ENCODE measurements around the gene QRFP. TPM values are rescaled to one million over a fixed set of nuclear protein-coding genes. Genes with fewer than 3 reads are reported as not detected.

QRFP gene
- polyA plus RNA-seq, 3 donors = 0.18 to 0.60 (median 0.21) TPM

DNA sequence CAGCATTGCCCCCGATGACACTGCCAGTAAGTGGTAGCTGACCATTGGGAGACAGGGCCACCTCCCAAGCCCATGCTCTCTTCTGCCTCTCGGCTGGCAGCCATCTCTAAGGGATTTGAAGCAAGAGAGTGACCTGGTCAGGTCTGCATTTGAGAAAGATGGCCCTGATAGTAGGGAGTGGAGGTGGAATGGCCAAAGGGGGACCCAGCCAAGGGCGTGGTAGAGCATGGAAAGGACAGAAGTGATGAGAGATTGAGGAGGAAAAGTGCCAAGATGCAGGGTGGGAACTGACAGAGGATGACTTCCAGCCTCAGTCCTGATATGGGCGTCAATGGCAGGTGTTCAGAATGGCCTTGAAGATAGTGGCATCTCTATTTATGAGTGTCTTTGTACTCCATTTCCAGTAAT lies 52.6 kb downstream of the QRFP start:
- Histone ChIP-seq H2AFZ (ENCODE audit: insufficient read depth, low read depth, low read length, poor library complexity, severe bottlenecking) (no peak overlapping the region), H3K9me3 (replicated peaks in 1 of 2; ENCODE audit: control insufficient read depth in 1 of 2, insufficient read depth in 1 of 2, low read length in 2 of 2) (no peaks in the 10 kb centered on the region), H3K36me3 (replicated peaks in 1 of 2; ENCODE audit: control insufficient read depth in 1 of 2, insufficient read depth in 2 of 2, low read length in 2 of 2) (no peaks in the 10 kb centered on the region), H3K4me3 (replicated peaks in 1 of 3; ENCODE audit: low read depth in 2 of 3, low read length in 3 of 3) (no peak overlapping the region), H3K27ac (ENCODE audit: low read depth in 1 of 2, low read length in 2 of 2) (no peak overlapping the region), H4K20me1 (ENCODE audit: insufficient read depth, low read length) (peaks cover 52% of the 10 kb centered on the region), H3K79me2 (ENCODE audit: insufficient read depth, low read length) (peaks cover 81% of the 10 kb centered on the region), H3K9ac (ENCODE audit: insufficient read depth, low read length, poor library complexity, severe bottlenecking) (no peak overlapping the region), H3K4me2 (replicated peaks; ENCODE audit: extremely low read depth, low read length, poor library complexity, severe bottlenecking) (no peak overlapping the region), H3K4me1 (ENCODE audit: control insufficient read depth in 1 of 2, insufficient read depth in 2 of 2, low read length in 2 of 2) (peaks cover 0 to 4% of the 10 kb centered on the region in 2 donors), H3K27me3 (ENCODE audit: control insufficient read depth in 2 of 2, insufficient read depth in 2 of 2, low read length in 2 of 2) (no peaks in the 10 kb centered on the region)
- Mint-ChIP-seq H3K27me3 (ENCODE audit: low read depth in 3 of 3) (peaks cover 0 to 1% (median 1%) of the 10 kb centered on the region in 3 donors), H3K4me1 (peaks cover 35% of the 10 kb centered on the region), H3K4me3 (no peak overlapping the region), H3K9me3 (peaks cover 0 to 3% (median 0%) of the 10 kb centered on the region in 7 donors), H3K27ac (no peak overlapping the region), H3K36me3 (no peaks in the 10 kb centered on the region)
- TF ChIP-seq CTCF (IDR thresholded peaks at IDR 0.05) = no peak
- 100% methylated on average over 3 of the region's 4 CpGs for WGBS (ENCODE audit: insufficient coverage)
- intact Hi-C loops (cut with micrococcal nuclease) = no loop called here
- no peak for DNase-seq

- peaks cover 39% of the 10 kb centered on the region for H3K4me1 Mint-ChIP-seq
Observed at GRCh38 chr9:130843049-130843908, 53.3 kb downstream of the QRFP start.

More at GRCh38 chr9:130843049-130843908, 53.3 kb downstream of the QRFP start:
- H3K9me3 Mint-ChIP-seq = peaks cover 0 to 3% (median 0%) of the 10 kb centered on the region in 7 donors
- DNase-seq = no peak
- 93% methylated on average over 9 of the region's 9 CpGs for WGBS (ENCODE audit: insufficient coverage)
- Histone ChIP-seq H3K4me1 (ENCODE audit: control insufficient read depth in 1 of 2, insufficient read depth in 2 of 2, low read length in 2 of 2) (peaks cover 0 to 4% of the 10 kb centered on the region in 2 donors), H4K20me1 (ENCODE audit: insufficient read depth, low read length) (peaks cover 60% of the 10 kb centered on the region), H3K79me2 (ENCODE audit: insufficient read depth, low read length) (peaks cover 83% of the 10 kb centered on the region), H3K4me3 (replicated peaks in 1 of 3; ENCODE audit: low read depth in 2 of 3, low read length in 3 of 3) (no peak overlapping the region), H3K9me3 (replicated peaks in 1 of 2; ENCODE audit: control insufficient read depth in 1 of 2, insufficient read depth in 1 of 2, low read length in 2 of 2) (no peaks in the 10 kb centered on the region), H3K27ac (ENCODE audit: low read depth in 1 of 2, low read length in 2 of 2) (no peak overlapping the region), H3K9ac (ENCODE audit: insufficient read depth, low read length, poor library complexity, severe bottlenecking) (no peak overlapping the region), H3K27me3 (ENCODE audit: control insufficient read depth in 2 of 2, insufficient read depth in 2 of 2, low read length in 2 of 2) (no peaks in the 10 kb centered on the region), H3K4me2 (replicated peaks; ENCODE audit: extremely low read depth, low read length, poor library complexity, severe bottlenecking) (no peak overlapping the region), H2AFZ (ENCODE audit: insufficient read depth, low read depth, low read length, poor library complexity, severe bottlenecking) (no peak overlapping the region), H3K36me3 (replicated peaks in 1 of 2; ENCODE audit: control insufficient read depth in 1 of 2, insufficient read depth in 2 of 2, low read length in 2 of 2) (no peaks in the 10 kb centered on the region)
- H3K4me3 Mint-ChIP-seq = no peak overlapping the region
- no peaks in the 10 kb centered on the region for H3K36me3 Mint-ChIP-seq
- peaks cover 0 to 1% (median 1%) of the 10 kb centered on the region in 3 donors for H3K27me3 Mint-ChIP-seq (ENCODE audit: low read depth in 3 of 3)
- intact Hi-C loops (cut with micrococcal nuclease) = no loop called here
- peak overlapping the region in 3 of 7 donors; percentile 29 to 65 (median 45) for H3K27ac Mint-ChIP-seq
- no peak for TF ChIP-seq CTCF (IDR thresholded peaks at IDR 0.05)

Other genes starting within 250 kb of the QRFP start
- under 1 TPM in 1 of 3 donors, not detected in 2; 0.08 TPM for gene PRDM12, start 232.2 kb downstream of the QRFP start, polyA plus RNA-seq
- 10 to 100 TPM; 10.2 to 15.8 (median 11.2) TPM for gene EXOSC2, start 203.0 kb downstream of the QRFP start, polyA plus RNA-seq
- 10 to 100 TPM in 1 of 3 donors, 1 to 10 TPM in 2; 4.5 to 14.5 (median 8.0) TPM for gene ABL1, start 61.6 kb downstream of the QRFP start, polyA plus RNA-seq
- gene FIBCD1, start 42.4 kb upstream of the QRFP start, polyA plus RNA-seq = not detected
- gene LAMC3, start 112.4 kb upstream of the QRFP start, polyA plus RNA-seq = under 1 TPM in 1 of 3 donors, not detected in 2; 0.19 TPM
- not detected for gene AIF1L, start 199.7 kb upstream of the QRFP start, polyA plus RNA-seq
- gene NUP214, start 228.8 kb upstream of the QRFP start, polyA plus RNA-seq = 100 to 1,000 TPM in 2 of 3 donors, 10 to 100 TPM in 1; 94.9 to 329 (median 214) TPM

All from CD14-positive monocyte (primary cell).